ENCODE results near the gene BACH2. TPM values are rescaled to one million over a fixed set of nuclear protein-coding genes. Genes with fewer than 3 reads are reported as not detected.

Gene BACH2
- total and polyA plus RNA-seq, 9 of the 15 experiments (the other 6 are each of a cell fraction or from before 2014, with no cell fraction given), result 0.06 to 3.1 (median 0.59) TPM

DNA sequence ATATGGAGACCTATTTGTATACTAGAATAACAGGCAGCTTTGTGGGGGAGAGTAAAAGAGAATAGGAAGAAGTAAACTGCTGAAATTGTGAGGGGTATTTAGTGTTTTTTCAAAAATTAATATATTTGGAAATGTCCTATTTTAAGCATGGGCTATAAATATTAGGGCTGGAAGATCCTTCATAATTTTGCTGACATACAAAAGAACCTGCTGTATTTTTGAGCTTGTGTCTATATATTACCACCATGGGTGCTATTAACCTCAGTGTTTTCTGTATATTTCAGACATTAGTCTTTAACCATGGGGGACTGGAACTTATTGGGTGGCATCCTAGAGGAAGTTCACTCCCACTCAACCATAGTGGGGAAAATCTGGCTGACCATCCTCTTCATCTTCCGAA lies 402.5 kb downstream of the BACH2 start, which contains the start of gene GJA10:
Gene GJA10 (plus strand): TSS at position 301 of the 400 bp plus-strand sequence. CDS start 0 bp downstream, at position 301.
- no peaks in the 10 kb centered on the region for H3K36me3 ChIP-seq (ENCODE audit: control insufficient read depth, insufficient read depth, low read length)
- CTCF ChIA-PET (ENCODE audit: low intra/inter-chr PET ratio), result no interaction called here
- no peaks in the 10 kb centered on the region for H3K9me3 ChIP-seq (replicated peaks; ENCODE audit: control insufficient read depth, insufficient read depth, low read depth, low read length)
- 0 out of 5 replicates have a peak, but pooled peaks cover 0 to 4% of the 10 kb centered on the region in 2 experiments for H3K4me1 ChIP-seq (replicated peaks in 1 of 2; ENCODE audit: control insufficient read depth in 2 of 2, insufficient read depth in 2 of 2, low read length in 2 of 2)
- H3K79me2 ChIP-seq (ENCODE audit: control insufficient read depth, insufficient read depth, low read length), result no peaks in the 10 kb centered on the region
- FAIRE-seq (no peak), ATAC-seq (no peak), DNase-seq (ENCODE audit: extremely low read depth in 1 of 4, low spot score in 3 of 4) (no peak)
- H3K27ac ChIP-seq (ENCODE audit: extremely low read depth, low read depth, low read length), result no peak within 1 kb of the TSS
- no peak within 1 kb of the TSS for H2AFZ ChIP-seq (ENCODE audit: low read depth, low read length)
- no peak within 1 kb of the TSS for H3K4me2 ChIP-seq (ENCODE audit: insufficient read depth, low read length)
- TF ChIP-seq ZKSCAN8 (CRISPR knock-in tag; IDR thresholded peaks at IDR 0.05) (no peak), POLR2G (IDR thresholded peaks at IDR 0.05; ENCODE audit: low read depth, low read length) (no peak), ELF4 (CRISPR knock-in tag; IDR thresholded peaks at IDR 0.05) (no peak), LEF1 (IDR thresholded peaks at IDR 0.05) (no peak), C11orf30 (IDR thresholded peaks at IDR 0.05; ENCODE audit: low read depth) (no peak), SIRT6 (IDR thresholded peaks at IDR 0.05; ENCODE audit: low read depth, low read length) (no peak), ZNF134 (CRISPR knock-in tag; conservative IDR thresholded peaks at IDR 0.05) (no peak), MCM3 (IDR thresholded peaks at IDR 0.05) (no peak)
- H3K9me1 ChIP-seq (ENCODE audit: control insufficient read depth, insufficient read depth, low read length), result no peaks in the 10 kb centered on the region
- WGBS (ENCODE audit: insufficient coverage, low coverage, missing lambda C conversion rate), result 0% methylated on average over 1 of the region's 1 CpG
- intact Hi-C loops (cut with micrococcal nuclease), result no loop called here
- H4K20me1 ChIP-seq (replicated peaks; ENCODE audit: control insufficient read depth, insufficient read depth, low read length), result no peaks in the 10 kb centered on the region
- POLR2A ChIA-PET, result no interaction called here
- no TSS peak for BruUV-seq (replicated peaks)
- no peak within 1 kb of the TSS for H3K4me3 ChIP-seq
- no peak within 1 kb of the TSS for H3K9ac ChIP-seq (ENCODE audit: insufficient read depth in 1 of 2, low read depth in 2 of 2, low read length in 2 of 2)
- peaks cover 2 to 14% of the 10 kb centered on the region in 2 experiments; a peak in 3 of 5 replicates for H3K27me3 ChIP-seq (ENCODE audit: control insufficient read depth in 2 of 2, insufficient read depth in 2 of 2, low read length in 2 of 2)
- in situ Hi-C loops (cut with MboI), result no loop called here

Data from K562 (cell line).